Fibroblast of skin of left quadriceps (primary cell): ENCODE results near the gene KLHL7.
"Not testable (repeated sequence)": the region's sequence is repeated elsewhere in the genome, so short reads cannot be mapped to it uniquely, and the experiment has no call there.

Experiments
- DNase-seq, 2 experiments: peaks; one replicate each; pipeline ENCODE4 v3.0.0-alpha.2; 2013; ENCODE audit warnings: low read depth in 2 of 2

The KLHL7 gene

GRCh38 chr7:23106823-23107663, 1.5 kb downstream of the KLHL7 start:
- no peak for DNase-seq

GRCh38 chr7:23107781-23108180, 2.2 kb downstream of the KLHL7 start:
- no peak for DNase-seq

GRCh38 chr7:23108995-23109394, 3.4 kb downstream of the KLHL7 start:
- DNase-seq, result no peak

GRCh38 chr7:23109470-23109869, 3.9 kb downstream of the KLHL7 start:
- DNase-seq, result no peak

GRCh38 chr7:23114896-23115295, 9.3 kb downstream of the KLHL7 start:
- no peak for DNase-seq

- DNase-seq, result no peak
Measured at GRCh38 chr7:23115991-23116390, 10.4 kb downstream of the KLHL7 start.

- DNase-seq, result no peak
Measured at GRCh38 chr7:23117841-23118240, 12.3 kb downstream of the KLHL7 start.

GRCh38 chr7:23120106-23120505, 14.5 kb downstream of the KLHL7 start:
- DNase-seq, result no peak

GRCh38 chr7:23121165-23121564, 15.6 kb downstream of the KLHL7 start:
- no peak for DNase-seq

GRCh38 chr7:23123007-23123406, 17.4 kb downstream of the KLHL7 start:
- DNase-seq, result no peak

GRCh38 chr7:23123465-23123864, 17.9 kb downstream of the KLHL7 start:
- DNase-seq, result no peak

- DNase-seq, result no peak
Measured at GRCh38 chr7:23129036-23129435, 23.5 kb downstream of the KLHL7 start.

GRCh38 chr7:23131799-23132198, 26.2 kb downstream of the KLHL7 start:
- not testable (repeated sequence) for DNase-seq

- DNase-seq, result no peak
Measured at GRCh38 chr7:23133797-23134196, 28.2 kb downstream of the KLHL7 start.

GRCh38 chr7:23135755-23136154, 30.2 kb downstream of the KLHL7 start:
- DNase-seq, result no peak

GRCh38 chr7:23136216-23136615, 30.6 kb downstream of the KLHL7 start:
- DNase-seq, result no peak

GRCh38 chr7:23157679-23158078, 52.1 kb downstream of the KLHL7 start:
- DNase-seq, result no peak

- no peak for DNase-seq
Measured at GRCh38 chr7:23158546-23158945, 53.0 kb downstream of the KLHL7 start.

- no peak for DNase-seq
Measured at GRCh38 chr7:23161482-23161881, 55.9 kb downstream of the KLHL7 start.

GRCh38 chr7:23164846-23165245, 59.3 kb downstream of the KLHL7 start:
- DNase-seq, result no peak

GRCh38 chr7:23165316-23165715, 59.7 kb downstream of the KLHL7 start:
- DNase-seq, result no peak

- DNase-seq, result no peak
Measured at GRCh38 chr7:23167691-23168090, 62.1 kb downstream of the KLHL7 start.

- no peak for DNase-seq
Measured at GRCh38 chr7:23168111-23168885, 62.7 kb downstream of the KLHL7 start.
